GM20431 (cell line): ENCODE results near the gene NOP10.
"Not testable (repeated sequence)": the region's sequence is repeated elsewhere in the genome, so short reads cannot be mapped to it uniquely, and the experiment has no call there.

Source experiments
- in situ Hi-C: fragments of 300-500 bp; cut with MseI, MboI; formaldehyde crosslinking; loops from one replicate; pipeline ENCODE4 v1.15.0; 2020; ENCODE audit warnings: low sequenced_read_pairs; ENCODE audit not compliant: unreplicated experiment

The NOP10 gene

GRCh38 chr15:34360298-34360697 is 17.4 kb upstream of the NOP10 start:
- in situ Hi-C loops, result loop anchor here (10.0 to 25.0 kb wide), 2 partner anchors 75 to 227 kb away; partner anchors contain the start of genes GOLGA8A and GOLGA8B

DNA sequence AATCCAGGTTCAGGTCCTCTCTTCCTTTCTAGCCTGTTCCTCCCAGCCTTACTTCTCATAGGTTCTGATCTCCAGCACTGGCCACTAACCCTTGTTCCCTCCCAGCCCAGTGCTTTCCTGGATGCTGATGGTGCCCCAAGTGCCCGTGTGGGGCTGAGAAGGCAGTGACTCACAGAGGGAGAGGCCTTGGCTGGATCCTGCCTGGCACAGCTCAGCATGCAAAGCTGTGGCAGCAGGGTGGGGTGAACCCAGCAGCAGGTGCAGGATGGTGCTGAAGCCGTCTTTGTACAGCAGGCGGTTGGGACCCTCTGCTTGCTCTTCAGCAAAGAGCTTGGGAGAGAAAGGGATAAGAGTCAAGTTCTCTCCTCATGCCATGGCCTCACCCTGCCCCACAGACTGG is 16.5 kb upstream of the NOP10 start:
- in situ Hi-C loops, result loop anchor here (25.0 kb wide), 1 partner anchor 228 kb away; the partner anchor contains the start of gene GOLGA8B

- in situ Hi-C loops, result loop anchor here (25.0 kb wide), 1 partner anchor 228 kb away; the partner anchor contains the start of gene GOLGA8B
Measured at GRCh38 chr15:34358948-34359347, 16.0 kb upstream of the NOP10 start.

DNA sequence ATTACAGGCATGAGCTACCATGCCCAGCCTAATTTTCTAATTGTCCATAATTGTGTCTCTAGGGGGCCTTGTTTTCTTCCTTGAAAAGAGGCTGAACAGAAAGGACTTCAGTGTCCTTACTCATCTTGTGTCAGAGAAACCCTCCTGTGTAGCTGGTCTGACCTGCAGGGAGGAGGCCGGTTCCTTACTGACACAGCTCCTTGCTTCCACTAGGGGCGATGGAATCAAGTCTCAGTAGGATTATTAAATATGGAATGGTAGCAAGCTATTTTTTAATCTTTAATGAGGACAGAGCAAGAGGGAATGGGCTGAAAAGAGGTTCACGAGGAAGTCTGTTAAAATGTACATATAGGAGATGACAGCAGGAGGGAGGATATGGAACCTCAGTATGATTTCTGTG is 15.4 kb upstream of the NOP10 start:
- in situ Hi-C loops, result loop anchor here (25.0 kb wide), 1 partner anchor 229 kb away; the partner anchor contains the start of gene GOLGA8B

- in situ Hi-C loops, result loop anchor here (25.0 kb wide), 1 partner anchor 230 kb away; the partner anchor contains the start of gene GOLGA8B
Measured at GRCh38 chr15:34357653-34358052, 14.7 kb upstream of the NOP10 start.

GRCh38 chr15:34355241-34355640 is 12.3 kb upstream of the NOP10 start:
- in situ Hi-C loops, result loop anchor here (25.0 kb wide), 1 partner anchor 232 kb away; the partner anchor contains the start of gene GOLGA8B

DNA sequence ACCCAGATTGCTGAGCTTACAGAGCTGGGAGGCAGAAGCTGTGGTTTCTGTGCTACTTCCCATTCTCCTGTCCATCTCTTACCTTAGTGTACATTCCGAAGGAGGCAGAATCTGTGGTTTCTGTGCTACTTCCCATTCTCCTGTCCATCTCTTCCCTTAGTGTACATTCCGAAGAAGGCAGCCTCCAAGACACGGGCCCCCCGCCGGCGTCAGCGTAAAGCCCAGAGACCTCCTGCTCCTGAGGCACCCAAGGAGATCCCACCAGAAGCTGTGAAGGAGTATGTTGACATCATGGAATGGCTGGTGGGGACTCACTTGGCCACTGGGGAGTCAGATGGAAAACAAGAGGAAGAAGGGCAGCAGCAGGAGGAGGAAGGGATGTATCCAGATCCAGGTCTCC is 11.3 kb upstream of the NOP10 start:
- in situ Hi-C loops, result loop anchor here (25.0 kb wide), 1 partner anchor 233 kb away; the partner anchor contains the start of gene GOLGA8B

DNA sequence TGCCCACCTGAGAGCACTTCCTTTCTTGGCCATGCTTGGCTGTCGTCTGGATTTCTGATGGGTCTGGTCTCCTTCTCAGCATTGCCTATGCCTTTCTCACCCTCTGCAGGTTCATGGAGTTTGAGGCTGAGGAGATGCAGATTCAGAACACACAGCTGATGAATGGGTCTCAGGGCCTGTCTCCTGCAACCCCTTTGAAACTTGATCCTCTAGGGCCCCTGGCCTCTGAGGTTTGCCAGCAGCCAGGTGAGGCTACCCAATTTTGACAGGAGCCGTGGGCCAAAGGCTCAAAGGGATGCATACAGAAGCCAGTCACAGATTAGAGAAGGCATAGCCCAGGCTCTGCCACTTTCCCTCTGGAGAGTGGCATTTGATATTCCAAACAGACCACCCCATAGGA is 10.7 kb upstream of the NOP10 start:
- in situ Hi-C loops, result loop anchor here (25.0 kb wide), 1 partner anchor 234 kb away; the partner anchor contains the start of gene GOLGA8B

DNA sequence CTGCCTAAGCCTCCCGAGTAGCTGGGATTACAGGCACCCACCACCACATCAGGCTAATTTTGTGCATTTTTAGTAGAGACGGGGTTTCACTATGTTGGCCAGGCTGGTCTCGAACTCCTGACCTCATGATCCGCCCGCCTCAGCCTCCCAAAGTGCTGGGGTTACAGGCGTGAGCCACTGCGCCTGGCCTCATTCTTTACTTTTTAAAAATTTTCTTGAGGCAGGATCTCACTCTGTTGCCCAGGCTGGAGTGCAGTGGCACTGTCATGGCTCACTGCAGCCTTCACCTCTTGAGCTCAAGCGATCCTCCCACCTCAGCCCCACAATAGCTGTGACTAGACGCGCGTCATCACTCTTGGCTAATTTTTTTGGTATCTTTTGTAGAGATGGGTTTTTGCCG is 10.1 kb upstream of the NOP10 start:
- in situ Hi-C loops, result loop anchor here (25.0 kb wide), 1 partner anchor 234 kb away; the partner anchor contains the start of gene GOLGA8B

DNA sequence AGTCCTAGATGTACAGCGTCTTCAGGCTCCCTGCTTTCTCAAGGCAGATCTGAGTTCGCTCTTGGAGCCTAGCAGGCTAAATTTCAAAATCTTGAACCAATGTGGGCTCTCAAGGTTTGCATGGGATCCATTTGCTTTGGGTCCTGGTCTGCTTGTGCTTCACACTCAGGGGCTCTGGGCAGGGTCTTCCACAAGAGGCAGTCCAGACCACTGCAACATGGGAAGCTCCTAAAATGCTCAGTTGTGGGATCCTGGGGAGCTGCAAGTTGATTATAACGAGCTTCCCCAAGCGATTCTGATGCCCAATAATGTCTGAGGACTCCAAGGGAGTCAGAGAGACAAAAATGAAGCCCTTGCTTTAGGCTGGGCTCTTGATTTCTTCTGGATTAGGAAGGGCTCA is 6.8 kb upstream of the NOP10 start:
- in situ Hi-C loops, result loop anchor here (25.0 kb wide), 1 partner anchor 238 kb away; the partner anchor contains the start of gene GOLGA8B

DNA sequence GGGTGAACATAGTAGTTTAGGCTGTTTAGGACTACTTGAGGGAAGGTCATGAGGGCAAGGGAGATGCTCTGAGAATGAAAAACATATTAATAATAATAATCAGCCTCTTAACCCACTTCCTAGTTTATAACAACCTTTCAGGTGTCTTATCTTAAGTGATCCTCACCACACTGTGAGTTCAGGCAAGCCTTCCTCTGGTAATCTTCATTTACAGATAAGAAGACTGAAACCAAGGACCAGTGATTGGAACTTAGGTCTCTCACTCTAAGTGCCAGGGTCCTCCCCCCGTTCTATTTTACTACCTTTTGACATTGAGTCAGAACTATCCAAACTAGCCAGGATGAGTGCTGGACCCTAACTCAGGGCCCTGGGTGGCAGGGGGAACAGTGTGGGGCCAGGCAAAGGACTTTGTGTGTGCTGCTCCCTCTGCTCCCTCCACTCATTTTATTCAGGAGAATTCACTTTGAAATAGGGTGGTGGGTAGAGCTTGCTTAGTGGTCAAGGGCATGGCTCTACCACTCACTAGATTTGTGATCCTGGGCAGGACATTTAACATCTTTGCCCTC is 5.9 kb upstream of the NOP10 start:
- in situ Hi-C loops, result no loop called here

- in situ Hi-C loops, result no loop called here
Measured at GRCh38 chr15:34347951-34348638, 5.2 kb upstream of the NOP10 start.

- in situ Hi-C loops, result not testable (repeated sequence)
Measured at GRCh38 chr15:34342213-34342736, 661 bp downstream of the NOP10 start.

DNA sequence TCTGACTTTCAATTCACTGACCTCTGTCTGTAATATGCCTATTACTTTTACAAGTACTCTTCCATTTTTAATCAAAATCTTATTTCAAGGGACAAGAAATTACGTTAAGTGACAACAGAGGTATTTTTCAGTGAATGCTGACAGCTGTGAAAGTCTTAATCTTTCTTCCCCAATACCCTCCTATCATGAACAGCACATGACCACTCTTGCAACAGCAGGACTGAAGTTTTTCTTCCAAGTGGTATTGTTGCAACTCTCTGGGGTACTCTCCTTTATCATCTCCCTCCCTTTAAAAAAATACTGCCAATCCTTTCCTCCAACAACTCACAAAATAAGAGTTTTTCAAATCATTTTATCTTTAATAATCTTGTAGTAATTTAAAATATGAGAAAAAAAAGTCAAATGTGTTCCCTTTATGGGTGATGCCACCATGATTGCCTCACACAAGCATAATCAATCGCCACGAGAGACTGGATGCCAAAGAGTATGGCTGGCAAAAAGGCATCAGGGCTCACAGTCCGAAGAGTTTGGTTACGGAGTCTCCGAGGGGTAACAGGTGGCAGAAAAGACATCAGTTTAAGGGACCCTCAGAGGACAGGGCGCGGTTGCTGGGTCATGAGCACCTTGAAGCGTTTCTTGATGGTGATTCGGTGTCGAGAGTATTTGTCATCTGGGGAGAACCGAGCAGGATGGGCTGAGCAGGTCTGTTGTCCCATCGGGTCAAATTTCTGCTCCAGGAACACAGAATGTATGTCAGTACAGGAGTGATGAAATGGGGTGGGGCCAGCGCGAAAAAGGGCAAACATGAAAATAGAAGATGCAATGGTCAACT is 1.3 kb downstream of the NOP10 start:
- in situ Hi-C loops, result no loop called here

DNA sequence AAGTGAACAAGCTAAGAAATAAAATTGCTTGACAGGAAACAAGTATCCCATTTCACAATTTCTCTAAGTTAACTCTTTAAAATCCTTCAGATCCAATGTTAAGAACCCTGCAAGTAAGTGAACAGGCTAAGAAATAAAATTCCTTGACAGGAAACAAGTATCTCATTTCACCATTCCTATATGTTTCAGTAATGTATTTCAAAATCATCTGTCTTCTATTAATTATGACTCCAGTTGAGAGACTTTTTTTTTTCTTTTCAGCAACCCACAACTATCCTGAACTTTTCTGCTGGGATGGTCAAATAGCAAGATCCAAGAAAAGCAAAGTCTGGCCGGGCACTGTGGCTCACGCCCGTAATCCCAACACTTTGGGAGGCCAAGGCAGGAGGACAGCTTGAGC is 3.0 kb downstream of the NOP10 start:
- in situ Hi-C loops, result no loop called here

- in situ Hi-C loops, result no loop called here
Measured at GRCh38 chr15:34338347-34338746, 4.6 kb downstream of the NOP10 start.

DNA sequence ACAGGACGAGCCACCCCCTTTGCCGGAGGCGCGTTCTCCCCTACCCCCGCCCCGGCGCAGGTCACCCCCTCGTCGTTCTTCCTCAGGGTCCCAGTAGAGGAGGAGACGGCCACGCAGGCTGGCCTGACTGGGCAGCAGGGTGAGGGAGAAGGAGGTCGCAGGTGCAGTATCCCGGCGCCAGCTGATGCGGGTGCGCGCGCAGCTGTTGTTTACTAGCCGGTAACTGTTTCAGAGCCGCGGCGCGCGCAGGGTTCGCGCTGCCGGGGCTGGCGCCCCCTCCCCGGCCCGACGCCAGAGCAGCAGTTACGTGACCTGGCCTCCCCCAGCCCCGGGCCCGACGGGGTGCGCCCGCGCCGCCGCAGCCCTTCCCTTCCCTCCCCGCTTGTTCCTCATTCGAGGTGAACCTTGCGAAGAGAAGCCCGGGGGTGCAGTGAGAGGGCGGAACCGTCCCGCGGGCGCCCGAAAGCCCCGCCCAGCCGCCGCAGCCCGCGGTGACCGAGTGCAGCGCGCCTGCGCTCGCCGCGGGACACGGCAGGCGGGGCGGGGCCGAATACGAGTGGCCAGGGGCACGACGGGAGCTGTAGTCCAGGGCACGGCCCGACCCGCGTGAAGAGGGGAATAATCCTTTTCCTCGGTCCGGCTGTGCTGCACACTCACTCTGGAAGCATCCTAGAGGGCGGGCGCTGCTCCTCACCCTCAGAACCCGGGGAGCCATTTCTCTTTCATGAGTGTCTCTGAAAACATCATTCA is 5.2 kb downstream of the NOP10 start, which contains the start of gene SLC12A6:
TSS of gene SLC12A6 (minus strand) at position 225 of the 750 bp plus-strand sequence. CDS start 1,101 bp downstream, outside the sequence.
- in situ Hi-C loops, result no loop called here

- in situ Hi-C loops, result no loop called here
Measured at GRCh38 chr15:34336991-34337556, 5.9 kb downstream of the NOP10 start.
